CD4-positive, alpha-beta T cell (primary cell): ENCODE results near the gene HECTD1. TPM values are rescaled to one million over a fixed set of nuclear protein-coding genes. Genes with fewer than 3 reads are reported as not detected.

Experiments used
- ATAC-seq: fragments of 200-7000 bp; cut with Tn5 transposase; one replicate; pipeline ENCODE4 v1.10.0; 2022; ENCODE audit warnings: mild to moderate bottlenecking; ENCODE audit not compliant: poor library complexity
- CTCF ChIA-PET: fragments of 350-600 bp; sonication (Branson Sonifier 250); formaldehyde crosslinking; loops from one replicate; lab custom pipeline; 2021; ENCODE audit warnings: antibody characterized with exemption, inconsistent platforms; lab: Charles Lee
- POLR2A ChIA-PET: fragments of 350-600 bp; sonication (Branson Sonifier 250); formaldehyde crosslinking; loops from one replicate; lab custom pipeline; 2021; ENCODE audit warnings: antibody characterized with exemption, inconsistent platforms; lab: Charles Lee
- DNase-seq, 14 experiments: peaks; one replicate each; pipeline ENCODE4 v3.0.0-alpha.2; 2013 to 2020; ENCODE audit warnings: mixed read lengths in 2 of 14
- H3K27ac ChIP-seq, 2 donors: one replicate each; pipeline versions ENCODE4 v1.5.1 to v1.7.0; 2013; ENCODE audit warnings: low read length in 2 of 2, low read depth in 1 of 2, mild to moderate bottlenecking in 1 of 2
- H3K27me3 ChIP-seq, 2 experiments: 1 replicate in 1 of 2; 2 replicates in 1 of 2; pipeline versions ENCODE4 v1.6.1 to v1.7.0; 2013; ENCODE audit warnings: low read length in 2 of 2, control low read depth in 1 of 2, mild to moderate bottlenecking in 1 of 2, moderate library complexity in 1 of 2; ENCODE audit not compliant: insufficient read depth in 2 of 2, control insufficient read depth in 1 of 2
- H3K36me3 ChIP-seq: one replicate; pipeline ENCODE4 v1.6.1; 2013; ENCODE audit warnings: low read length, control low read depth; ENCODE audit not compliant: insufficient read depth
- H3K4me1 ChIP-seq: one replicate; pipeline ENCODE4 v1.6.1; 2013; ENCODE audit warnings: low read length, control low read depth; ENCODE audit not compliant: insufficient read depth
- H3K4me3 ChIP-seq: one replicate; pipeline ENCODE4 v1.5.1; 2013; ENCODE audit warnings: mild to moderate bottlenecking, low read length, moderate library complexity
- H3K9me3 ChIP-seq, 2 experiments: 1 replicate in 1 of 2; 2 replicates in 1 of 2; pipeline versions ENCODE4 v1.6.1 to v1.7.0; 2013; ENCODE audit warnings: low read length in 2 of 2, mild to moderate bottlenecking in 2 of 2, control low read depth in 1 of 2, moderate library complexity in 1 of 2; ENCODE audit not compliant: control insufficient read depth in 1 of 2, insufficient read depth in 1 of 2
- H3K27ac Mint-ChIP-seq: one replicate; pipeline ENCODE4 v1.8.0; 2020; ENCODE audit warnings: mixed read lengths
- H3K27me3 Mint-ChIP-seq: one replicate; pipeline ENCODE4 v1.8.0; 2021; ENCODE audit warnings: mixed read lengths
- H3K36me3 Mint-ChIP-seq: one replicate; pipeline ENCODE4 v1.8.0; 2021; ENCODE audit warnings: low read depth, mixed read lengths
- H3K4me1 Mint-ChIP-seq: one replicate; pipeline ENCODE4 v1.8.0; 2021; ENCODE audit warnings: low read depth, mixed read lengths
- H3K4me3 Mint-ChIP-seq: one replicate; pipeline ENCODE4 v1.8.0; 2020; ENCODE audit warnings: mild to moderate bottlenecking, mixed read lengths
- H3K9me3 Mint-ChIP-seq: one replicate; pipeline ENCODE4 v1.8.0; 2020; ENCODE audit warnings: mixed read lengths
- intact Hi-C, 2 experiments: fragments of 100-400 bp; cut with DNase I in 1 of 2; cut with micrococcal nuclease in 1 of 2; formaldehyde crosslinking; loops; one replicate each; pipeline versions ENCODE4 v1.15.1 to v1.9.0; 2023 to 2025; cut with DNase I, micrococcal nuclease
- total RNA-seq, 174 experiments: library from RNA in 2 of 174; stranded (reverse) in 2 of 174; gene quantifications; one replicate each; pipeline ENCODE4 v1.2.3 and lab custom pipeline; 2021 to 2026
- TF ChIP-seq, protein P1 (sequence below): fragments of 200-600 bp; IDR thresholded peaks from one replicate; pipeline ENCODE4 v1.8.0; 2022; ENCODE audit warnings: antibody characterized with exemption, mild to moderate bottlenecking

HECTD1 gene
- total RNA-seq, 2 experiments from 2014 or later: 162 to 168 TPM

GRCh38 chr14:31203414-31203742 is 4.2 kb downstream of the HECTD1 start:
- peaks cover 71% of the 10 kb centered on the region for H3K4me1 Mint-ChIP-seq
- H3K4me3 Mint-ChIP-seq: peak overlapping the region; percentile 27
- peaks cover 36% of the 10 kb centered on the region for H3K36me3 ChIP-seq
- peaks cover 80% of the 10 kb centered on the region for H3K36me3 Mint-ChIP-seq
- H3K27ac Mint-ChIP-seq: peak overlapping the region; percentile 1
- ChIA-PET CTCF (no interaction called here), POLR2A (interaction anchor here (0.7 kb wide), 1 partner anchor 92 kb away, joined by 3 read pairs; no protein-coding TSS in a partner anchor)
- H3K27ac ChIP-seq: no peak overlapping the region
- no peak for ATAC-seq
- H3K9me3 ChIP-seq: no peaks in the 10 kb centered on the region
- H3K27me3 ChIP-seq: no peaks in the 10 kb centered on the region
- H3K4me1 ChIP-seq: peaks cover 15% of the 10 kb centered on the region
- TF ChIP-seq, protein P1, sequence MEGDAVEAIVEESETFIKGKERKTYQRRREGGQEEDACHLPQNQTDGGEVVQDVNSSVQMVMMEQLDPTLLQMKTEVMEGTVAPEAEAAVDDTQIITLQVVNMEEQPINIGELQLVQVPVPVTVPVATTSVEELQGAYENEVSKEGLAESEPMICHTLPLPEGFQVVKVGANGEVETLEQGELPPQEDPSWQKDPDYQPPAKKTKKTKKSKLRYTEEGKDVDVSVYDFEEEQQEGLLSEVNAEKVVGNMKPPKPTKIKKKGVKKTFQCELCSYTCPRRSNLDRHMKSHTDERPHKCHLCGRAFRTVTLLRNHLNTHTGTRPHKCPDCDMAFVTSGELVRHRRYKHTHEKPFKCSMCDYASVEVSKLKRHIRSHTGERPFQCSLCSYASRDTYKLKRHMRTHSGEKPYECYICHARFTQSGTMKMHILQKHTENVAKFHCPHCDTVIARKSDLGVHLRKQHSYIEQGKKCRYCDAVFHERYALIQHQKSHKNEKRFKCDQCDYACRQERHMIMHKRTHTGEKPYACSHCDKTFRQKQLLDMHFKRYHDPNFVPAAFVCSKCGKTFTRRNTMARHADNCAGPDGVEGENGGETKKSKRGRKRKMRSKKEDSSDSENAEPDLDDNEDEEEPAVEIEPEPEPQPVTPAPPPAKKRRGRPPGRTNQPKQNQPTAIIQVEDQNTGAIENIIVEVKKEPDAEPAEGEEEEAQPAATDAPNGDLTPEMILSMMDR: no peak
- H3K4me3 ChIP-seq: no peak overlapping the region
- intact Hi-C loops: loop anchor here (10.0 kb wide), 4 partner anchors 89 to 251 kb away; partner anchors contain the start of genes AP4S1 (in 1 of the 2), DTD2 (in 1 of the 2) and STRN3 (in 1 of the 2)
- DNase-seq: no peak
- no peaks in the 10 kb centered on the region for H3K27me3 Mint-ChIP-seq
- no peaks in the 10 kb centered on the region for H3K9me3 Mint-ChIP-seq

DNA sequence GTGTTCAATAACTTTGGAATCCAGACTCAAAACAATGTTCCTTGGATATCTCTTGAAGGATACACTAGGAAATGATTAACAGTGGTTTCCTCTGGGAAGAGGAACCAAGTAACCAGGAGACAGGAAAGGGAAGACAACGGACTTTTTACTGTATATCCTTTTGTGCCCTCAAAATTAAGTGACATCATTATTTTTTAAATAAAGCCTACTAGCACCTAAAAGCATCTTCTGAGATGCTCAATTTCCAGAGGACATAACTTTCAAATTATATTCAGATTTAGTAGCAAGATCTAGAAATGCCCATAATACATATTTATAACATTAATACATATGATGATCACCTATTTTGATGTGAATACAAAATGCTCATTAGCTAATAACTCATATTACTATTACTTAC is 6.5 kb downstream of the HECTD1 start:
- Histone ChIP-seq H3K27me3 (no peaks in the 10 kb centered on the region), H3K4me3 (no peak overlapping the region), H3K36me3 (peaks cover 43% of the 10 kb centered on the region), H3K9me3 (no peaks in the 10 kb centered on the region), H3K4me1 (peaks cover 10% of the 10 kb centered on the region), H3K27ac (no peak overlapping the region)
- H3K27me3 Mint-ChIP-seq: no peaks in the 10 kb centered on the region
- TF ChIP-seq, protein P1: no peak
- no peak overlapping the region for H3K4me3 Mint-ChIP-seq
- H3K9me3 Mint-ChIP-seq: no peaks in the 10 kb centered on the region
- intact Hi-C loops: loop anchor here (2.0 to 10.0 kb wide), 5 partner anchors 32 to 254 kb away; partner anchors contain the start of genes AP4S1 (in 1 of the 2), DTD2 (in 1 of the 2) and STRN3 (in 1 of the 2)
- POLR2A ChIA-PET: no interaction called here
- peaks cover 81% of the 10 kb centered on the region for H3K4me1 Mint-ChIP-seq
- ATAC-seq (no peak), DNase-seq (no peak)
- H3K27ac Mint-ChIP-seq: no peak overlapping the region
- CTCF ChIA-PET: interaction anchor here (0.6 kb wide), 1 partner anchor 8 kb away, joined by 3 read pairs; no protein-coding TSS in a partner anchor
- H3K36me3 Mint-ChIP-seq: peaks cover 86% of the 10 kb centered on the region

GRCh38 chr14:31200702-31200990 is 6.9 kb downstream of the HECTD1 start:
- CTCF ChIA-PET: no interaction called here
- H3K27ac ChIP-seq: no peak overlapping the region
- H3K4me1 ChIP-seq: peaks cover 10% of the 10 kb centered on the region
- POLR2A ChIA-PET: no interaction called here
- Mint-ChIP-seq H3K4me1 (peaks cover 81% of the 10 kb centered on the region), H3K9me3 (no peaks in the 10 kb centered on the region), H3K27ac (no peak overlapping the region), H3K27me3 (no peaks in the 10 kb centered on the region), H3K36me3 (peaks cover 82% of the 10 kb centered on the region), H3K4me3 (no peak overlapping the region)
- DNase-seq (no peak), ATAC-seq (no peak)
- H3K27me3 ChIP-seq: no peaks in the 10 kb centered on the region
- H3K4me3 ChIP-seq: no peak overlapping the region
- H3K9me3 ChIP-seq: no peaks in the 10 kb centered on the region
- H3K36me3 ChIP-seq: peaks cover 43% of the 10 kb centered on the region
- intact Hi-C loops: loop anchor here (2.0 to 10.0 kb wide), 5 partner anchors 32 to 254 kb away; partner anchors contain the start of genes AP4S1 (in 1 of the 2), DTD2 (in 1 of the 2) and STRN3 (in 1 of the 2)
- TF ChIP-seq, protein P1: no peak
